Stimulated activated CD4-positive, alpha-beta T cell treated with anti-CD3 and anti-CD28 coated beads, TNF-alpha, amount 100 ng/mL, for 1 hour (primary cell): Measurements from ENCODE around the gene KCNIP4.
"Not testable (repeated sequence)": the region's sequence is repeated elsewhere in the genome, so short reads cannot be mapped to it uniquely, and the experiment has no call there.

Experiments used
- DNase-seq, 3 donors: peaks; one replicate each; pipeline ENCODE4 v3.0.0-alpha.2; 2020; ENCODE audit warnings: low read depth in 3 of 3, low spot score in 1 of 3

Gene KCNIP4

DNA sequence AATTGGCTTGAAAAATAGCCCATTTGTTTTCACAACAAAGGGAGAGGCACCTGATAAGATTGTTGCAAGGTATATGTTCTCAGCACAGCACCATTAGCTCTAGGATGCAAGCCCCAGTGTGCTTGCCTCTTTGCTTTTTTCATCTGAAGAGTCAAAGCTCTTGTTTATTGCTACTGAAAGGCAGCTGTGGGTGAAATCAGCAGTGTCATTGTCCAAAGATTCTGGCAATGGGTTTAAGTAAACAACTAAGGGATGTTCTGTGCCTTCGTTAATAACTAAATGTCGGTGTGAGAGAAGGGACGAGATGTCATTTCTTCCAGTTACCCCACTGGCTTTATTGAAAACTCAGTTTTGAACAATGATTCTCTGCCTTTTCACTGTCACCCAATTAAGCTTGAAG lies 567.7 kb downstream of the KCNIP4 start:
- no peak for DNase-seq

DNA sequence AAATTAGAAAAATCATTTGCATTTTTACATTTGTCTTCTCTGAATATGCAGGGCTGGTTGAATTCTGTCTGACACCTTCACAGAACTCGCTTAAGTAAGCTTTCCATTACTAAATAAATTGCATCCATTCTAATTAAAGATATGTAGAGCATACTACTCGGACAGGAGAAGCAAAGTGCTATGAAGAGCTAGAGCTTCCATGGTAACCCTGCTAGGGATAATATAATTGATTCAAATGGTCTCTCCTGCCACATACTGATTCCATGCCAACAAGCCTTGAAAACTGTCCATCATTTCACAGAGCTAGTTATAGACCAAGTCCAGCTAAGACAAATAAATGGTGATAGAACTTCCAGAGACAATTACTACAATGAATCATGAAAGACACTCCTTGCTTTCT lies 571.5 kb downstream of the KCNIP4 start:
- DNase-seq, result no peak

GRCh38 chr4:21376176-21376575 lies 572.4 kb downstream of the KCNIP4 start:
- no peak for DNase-seq

DNA sequence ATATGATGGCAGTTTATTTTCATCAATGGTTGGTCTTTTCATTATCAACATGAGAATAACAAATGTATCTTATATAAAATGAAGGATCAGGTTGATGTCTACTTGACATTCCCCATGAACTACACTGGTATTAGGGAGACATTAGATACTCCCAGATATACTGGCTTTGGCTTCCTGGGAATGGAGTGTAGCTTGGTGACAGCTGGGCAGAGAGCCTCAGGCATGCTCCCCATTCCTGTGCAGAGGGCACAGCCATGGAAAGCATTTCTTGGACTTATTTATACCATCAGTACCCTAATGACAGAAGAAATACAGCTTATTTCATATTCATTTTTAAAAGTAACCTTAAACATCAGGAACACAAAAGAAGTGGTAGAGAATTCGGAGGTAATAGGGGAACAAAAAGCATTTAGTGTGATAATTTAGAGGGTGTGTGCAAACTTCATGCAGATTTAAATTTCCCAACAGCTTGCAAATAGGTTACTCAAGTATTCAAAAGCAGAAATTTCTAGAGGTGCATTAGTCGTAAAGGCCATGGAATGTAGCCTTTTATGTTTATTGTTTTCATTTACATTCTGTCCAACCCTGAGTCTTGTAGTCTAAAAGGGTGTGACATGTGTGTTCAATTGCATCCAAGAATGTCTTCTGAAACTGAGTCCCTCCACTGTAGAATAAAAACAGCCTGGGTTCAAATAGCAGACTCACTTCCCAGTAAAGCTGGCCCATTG lies 573.8 kb downstream of the KCNIP4 start:
- DNase-seq, result no peak

DNA sequence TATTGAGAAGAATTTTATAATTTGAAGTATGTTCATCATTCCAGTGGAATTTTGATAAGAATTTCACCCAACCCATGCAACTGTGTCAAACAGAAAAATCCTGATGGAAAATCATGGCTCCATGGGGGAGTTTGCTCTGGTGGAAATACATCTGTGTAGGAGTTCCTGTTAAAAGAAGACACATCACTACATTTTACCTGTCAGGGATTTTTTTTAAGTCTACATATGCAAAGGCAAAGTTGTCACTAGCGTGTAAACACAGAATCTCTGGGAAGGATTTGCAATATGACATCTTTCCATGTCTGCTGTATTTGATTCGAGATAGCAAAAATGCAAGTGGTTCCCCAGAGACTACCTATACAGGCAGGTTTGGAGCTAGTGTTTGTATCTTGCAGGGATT lies 581.0 kb downstream of the KCNIP4 start:
- DNase-seq, result no peak

DNA sequence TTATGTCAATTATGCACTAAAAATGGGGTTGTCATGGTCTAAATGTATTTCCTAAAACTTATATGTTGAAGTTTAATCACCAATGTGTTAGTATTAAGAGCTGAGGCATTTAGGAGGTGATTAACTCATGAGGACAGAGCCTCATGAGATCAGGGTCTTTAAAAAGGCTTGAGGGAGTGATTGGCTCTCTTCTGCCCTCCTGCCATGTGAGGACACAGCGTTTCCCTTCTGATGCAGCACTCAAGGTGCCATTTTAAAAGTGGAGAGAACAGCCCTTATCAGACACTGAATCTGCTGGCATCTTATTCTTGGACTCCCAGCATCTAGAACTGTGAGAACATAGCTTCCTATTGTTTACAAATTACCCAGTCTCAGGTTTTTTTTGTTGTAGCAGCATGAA lies 581.7 kb downstream of the KCNIP4 start:
- no peak for DNase-seq

- DNase-seq, result no peak
These were observed 582.3 kb downstream of the KCNIP4 start for GRCh38 chr4:21366312-21366711.

GRCh38 chr4:21363701-21364100 lies 584.9 kb downstream of the KCNIP4 start:
- no peak for DNase-seq

DNA sequence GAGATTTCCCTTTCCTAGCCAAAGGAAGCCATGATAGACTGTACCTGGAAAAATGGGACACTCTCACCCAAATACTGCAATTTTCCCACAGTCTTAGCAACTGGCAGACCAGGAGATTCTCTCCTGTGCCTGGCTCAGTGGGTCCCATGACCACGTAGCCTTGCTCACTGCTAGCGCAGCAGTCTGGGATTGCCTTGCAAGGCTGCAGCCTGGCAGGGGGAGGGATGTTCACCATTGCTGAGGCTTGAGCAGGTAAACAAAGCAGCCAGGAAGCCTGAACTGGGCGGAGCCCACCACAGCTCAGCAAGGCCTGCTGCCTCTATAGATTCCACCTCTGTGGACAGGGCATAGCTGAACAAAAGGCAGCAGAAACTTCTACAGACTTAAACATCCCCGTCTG lies 596.2 kb downstream of the KCNIP4 start:
- DNase-seq, result not testable (repeated sequence)

- DNase-seq, result no peak
These were observed 601.4 kb downstream of the KCNIP4 start for GRCh38 chr4:21347142-21347541.

GRCh38 chr4:21327976-21328700 lies 620.4 kb downstream of the KCNIP4 start:
- DNase-seq, result no peak

GRCh38 chr4:21320034-21320433 lies 628.5 kb downstream of the KCNIP4 start:
- no peak for DNase-seq

DNA sequence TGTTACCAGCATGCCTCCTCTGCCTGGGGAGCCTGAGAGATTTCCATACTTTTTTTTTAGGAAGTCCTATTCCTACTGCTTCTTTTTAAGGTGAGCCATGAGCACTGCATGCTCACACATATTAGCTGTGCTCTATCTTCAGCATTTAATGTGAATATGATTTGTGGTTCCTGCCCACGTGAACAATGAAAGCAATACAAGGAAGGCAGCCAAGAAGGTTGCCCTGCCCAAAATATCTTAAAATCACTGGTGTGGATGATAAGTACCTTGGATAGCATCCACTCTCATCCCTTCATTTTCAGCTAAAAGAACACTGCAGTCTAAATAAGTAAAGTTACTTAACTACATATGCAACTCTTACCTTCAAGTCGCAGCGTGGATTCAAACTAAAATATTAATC lies 640.9 kb downstream of the KCNIP4 start:
- DNase-seq, result no peak

DNA sequence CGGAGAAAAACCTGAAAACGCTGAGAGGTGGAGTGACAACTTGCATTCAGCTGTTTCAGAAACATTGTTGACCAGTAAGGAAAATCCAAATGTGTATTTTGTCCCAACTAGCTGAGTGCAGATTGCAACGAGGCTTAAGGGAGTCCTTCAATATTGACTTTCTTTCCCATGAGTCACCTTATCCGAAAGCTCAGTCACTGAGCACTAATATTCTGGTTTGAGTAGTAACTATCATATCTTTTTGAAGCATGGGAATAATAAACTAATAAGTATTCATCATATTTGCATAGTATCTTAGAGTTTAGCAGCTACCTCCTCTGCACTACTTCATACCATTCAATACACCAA lies 644.1 kb downstream of the KCNIP4 start:
- DNase-seq, result no peak

- no peak for DNase-seq
These were observed 658.0 kb downstream of the KCNIP4 start for GRCh38 chr4:21290562-21290961.

DNA sequence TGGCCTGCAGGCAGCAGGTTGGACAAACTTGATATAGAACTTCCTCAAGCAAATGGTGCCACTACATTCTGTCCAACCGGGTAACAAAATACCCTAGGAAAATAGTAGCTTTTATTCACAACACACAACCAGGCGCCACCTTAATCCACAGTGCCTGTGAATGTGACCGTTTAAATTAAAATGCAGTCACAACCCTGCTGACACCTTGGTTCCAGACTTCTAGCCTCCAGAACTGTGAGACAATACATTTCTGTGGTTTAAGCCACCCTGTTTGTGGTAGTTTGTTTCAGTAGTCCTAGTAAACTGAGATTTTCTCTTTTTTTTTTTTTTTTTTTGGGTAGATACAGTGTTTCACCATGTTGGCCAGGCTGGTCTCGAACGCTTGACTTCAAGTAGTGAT lies 672.5 kb downstream of the KCNIP4 start:
- DNase-seq, result no peak

GRCh38 chr4:21271439-21272052 lies 677.0 kb downstream of the KCNIP4 start:
- DNase-seq, result no peak

DNA sequence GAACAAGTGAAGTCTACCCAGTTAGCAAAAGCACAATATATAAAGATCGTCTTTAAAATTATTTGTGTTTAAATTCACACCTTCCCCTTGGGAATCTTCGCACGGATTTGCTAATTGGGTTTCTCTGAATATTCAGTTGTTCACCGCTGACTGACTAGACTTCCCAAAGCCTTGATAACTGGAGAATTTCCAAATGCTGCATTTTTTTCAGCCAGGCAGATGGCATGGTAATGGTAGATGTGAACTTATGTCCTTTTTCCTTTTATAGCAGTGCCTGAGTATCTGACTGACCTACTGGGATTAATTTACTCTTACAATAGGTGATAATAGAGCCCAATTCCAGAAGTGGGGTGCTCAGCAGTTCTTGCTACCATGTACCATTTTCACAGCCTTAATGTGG lies 700.2 kb downstream of the KCNIP4 start:
- no peak for DNase-seq

DNA sequence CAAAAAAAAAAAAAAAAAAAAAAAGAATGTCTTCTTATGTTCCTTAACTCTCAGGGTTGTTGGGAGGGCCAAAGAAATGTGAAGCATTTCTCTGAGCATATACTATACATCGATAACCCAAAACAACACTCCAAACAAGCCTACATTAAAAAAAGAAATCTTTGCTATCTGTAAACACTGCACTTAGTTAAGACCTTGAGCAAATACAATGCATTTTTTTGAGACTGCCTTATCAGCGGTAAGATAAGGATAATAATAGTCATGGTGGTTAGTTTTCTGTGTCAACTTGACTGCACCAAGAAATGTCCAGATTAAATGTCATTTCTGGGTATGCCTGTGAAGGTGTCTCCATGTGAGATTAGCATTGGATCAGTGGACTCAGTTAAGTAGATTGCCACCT lies 706.4 kb downstream of the KCNIP4 start:
- no peak for DNase-seq

- DNase-seq, result no peak
These were observed 721.7 kb downstream of the KCNIP4 start for GRCh38 chr4:21226637-21227538.

GRCh38 chr4:21211846-21212245 lies 736.7 kb downstream of the KCNIP4 start:
- no peak for DNase-seq

DNA sequence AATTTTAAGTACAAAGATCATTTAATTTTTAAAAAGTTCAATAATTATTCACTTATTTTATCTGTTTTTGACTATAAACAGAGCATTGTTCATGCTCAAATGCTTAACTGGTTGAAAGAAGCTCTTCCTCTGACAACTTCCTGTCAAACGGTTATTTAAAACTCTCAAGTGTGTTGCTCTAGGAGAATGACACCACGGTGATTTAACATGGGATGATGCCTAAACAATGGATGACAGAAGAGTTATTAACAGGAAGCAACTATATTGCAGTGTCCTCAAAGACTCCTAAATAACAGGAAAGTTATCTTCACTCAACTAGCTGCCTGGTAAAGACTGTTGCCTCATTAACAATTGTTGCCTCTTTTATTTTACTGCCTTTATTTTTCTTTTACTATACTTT lies 738.7 kb downstream of the KCNIP4 start:
- no peak for DNase-seq
